ENCODE data around the gene HNRNPR. TPM values are rescaled to one million over a fixed set of nuclear protein-coding genes. Genes with fewer than 3 reads are reported as not detected.
A peak's percentile ranks its signal among the peaks of the same experiment; 100 is the strongest.

Gene HNRNPR
- total and polyA plus RNA-seq, 2 donors (not counting 3 experiments of a cell fraction or from before 2014, with no cell fraction given), result 111 to 171 TPM

GRCh38 chr1:23290836-23291565 is 53.1 kb downstream of the HNRNPR start:
- H3K36me3 ChIP-seq (ENCODE audit: control insufficient read depth in 2 of 2, extremely low read depth in 1 of 2, insufficient read depth in 2 of 2, low read length in 2 of 2), result peaks cover 2 to 8% of the 10 kb centered on the region in 2 experiments
- TSS peak; percentile 96 for BruUV-seq (replicated peaks)
- TF ChIP-seq MYC (IDR thresholded peaks at IDR 0.05; ENCODE audit: low read depth, low read length), result no peak
- TF ChIP-seq JUN (IDR thresholded peaks at IDR 0.05; ENCODE audit: borderline replicate concordance, insufficient read depth, insufficient read length, low read depth), result peak; percentile 70
- peak; percentile 86 for TF ChIP-seq GATA2 (IDR thresholded peaks at IDR 0.05; ENCODE audit: insufficient read depth, insufficient read length, low read depth, low read length)
- TF ChIP-seq POLR2A (IDR thresholded peaks at IDR 0.05; ENCODE audit: low read depth, low read length), result peak; percentile 69
- TF ChIP-seq POLR2AphosphoS5 (IDR thresholded peaks at IDR 0.05; ENCODE audit: insufficient read depth, low read depth, low read length), result peak; percentile 69
- peak; percentile 66 for TF ChIP-seq FOS (IDR thresholded peaks at IDR 0.05; ENCODE audit: borderline replicate concordance, insufficient read depth, low read length)
- no peaks in the 10 kb centered on the region for H3K9me1 ChIP-seq (replicated peaks; ENCODE audit: control insufficient read depth, extremely low read depth, insufficient read depth, low read length)
- H3K4me3 ChIP-seq (replicated peaks in 1 of 3; ENCODE audit: insufficient read depth in 1 of 3, low read depth in 1 of 3, low read length in 3 of 3), result peak overlapping the region in 1 of 3 experiments; percentile 4
- ChIA-PET CTCF (interaction anchor here (1.2 to 2.0 kb wide), 4 partner anchors 9 to 195 kb away, joined by 3 to 6 read pairs (median 4); no protein-coding TSS in a partner anchor), POLR2A (interaction anchor here (0.7 kb wide), 1 partner anchor 13 kb away, joined by 6 read pairs; no protein-coding TSS in a partner anchor)
- H3K4me2 ChIP-seq (ENCODE audit: insufficient read depth, low read length), result peak overlapping the region; percentile 68
- peak overlapping the region; percentile 66 for H3K9ac ChIP-seq (replicated peaks; ENCODE audit: extremely low read depth, insufficient read depth, low read length)
- no peaks in the 10 kb centered on the region for H3K27me3 ChIP-seq (ENCODE audit: control insufficient read depth in 2 of 2, insufficient read depth in 2 of 2, low read length in 2 of 2)
- H2AFZ ChIP-seq (ENCODE audit: low read depth, low read length), result no peak overlapping the region
- H4K20me1 ChIP-seq (replicated peaks; ENCODE audit: control insufficient read depth, extremely low read depth, insufficient read depth, low read length), result no peaks in the 10 kb centered on the region
- FAIRE-seq (peak; percentile 66), DNase-seq (ENCODE audit: low read depth, low spot score) (peak; percentile 89)
- H3K4me1 ChIP-seq (ENCODE audit: control insufficient read depth, extremely low read depth, insufficient read depth, low read length), result peaks cover 55% of the 10 kb centered on the region
- intact Hi-C loops (cut with micrococcal nuclease) (loop anchor here (1.0 kb wide), 1 partner anchor 112 kb away; no protein-coding TSS in a partner anchor), dilution Hi-C loops (cut with MboI; ENCODE audit: extremely low pct_ligation_motif_present, low sequenced_read_pairs) (no loop called here)
- no peaks in the 10 kb centered on the region for H3K9me3 ChIP-seq (replicated peaks; ENCODE audit: control insufficient read depth, insufficient read depth, low read length)
- peaks cover 3% of the 10 kb centered on the region for H3K79me2 ChIP-seq (ENCODE audit: control insufficient read depth, insufficient read depth, low read length)
- peak overlapping the region; percentile 92 for H3K27ac ChIP-seq (ENCODE audit: insufficient read depth, low read depth, low read length)

- no peaks in the 10 kb centered on the region for H4K20me1 ChIP-seq (replicated peaks; ENCODE audit: control insufficient read depth, extremely low read depth, insufficient read depth, low read length)
- no peak overlapping the region for H3K9ac ChIP-seq (replicated peaks; ENCODE audit: extremely low read depth, insufficient read depth, low read length)
- no peaks in the 10 kb centered on the region for H3K9me1 ChIP-seq (replicated peaks; ENCODE audit: control insufficient read depth, extremely low read depth, insufficient read depth, low read length)
- POLR2A ChIA-PET, result no interaction called here
- peak overlapping the region; percentile 54 for H3K4me2 ChIP-seq (ENCODE audit: insufficient read depth, low read length)
- DNase-seq (ENCODE audit: low read depth, low spot score) (no peak), FAIRE-seq (no peak)
- BruUV-seq (replicated peaks), result no TSS peak
- CTCF ChIA-PET, result no interaction called here
- H3K79me2 ChIP-seq (ENCODE audit: control insufficient read depth, insufficient read depth, low read length), result peaks cover 3% of the 10 kb centered on the region
- no peak overlapping the region for H2AFZ ChIP-seq (ENCODE audit: low read depth, low read length)
- intact Hi-C loops (cut with micrococcal nuclease) (no loop called here), dilution Hi-C loops (cut with MboI; ENCODE audit: extremely low pct_ligation_motif_present, low sequenced_read_pairs) (no loop called here)
- H3K27me3 ChIP-seq (ENCODE audit: control insufficient read depth in 2 of 2, insufficient read depth in 2 of 2, low read length in 2 of 2), result no peaks in the 10 kb centered on the region
- H3K4me3 ChIP-seq (replicated peaks in 1 of 3; ENCODE audit: insufficient read depth in 1 of 3, low read depth in 1 of 3, low read length in 3 of 3), result no peak overlapping the region
- H3K4me1 ChIP-seq (ENCODE audit: control insufficient read depth, extremely low read depth, insufficient read depth, low read length), result peaks cover 66% of the 10 kb centered on the region
- H3K9me3 ChIP-seq (replicated peaks; ENCODE audit: control insufficient read depth, insufficient read depth, low read length), result no peaks in the 10 kb centered on the region
- peak overlapping the region; percentile 40 for H3K27ac ChIP-seq (ENCODE audit: insufficient read depth, low read depth, low read length)
- TF ChIP-seq EZH2 (IDR thresholded peaks at IDR 0.05; ENCODE audit: borderline replicate concordance, low read depth, low read length, severe bottlenecking) (no peak), MYC (IDR thresholded peaks at IDR 0.05; ENCODE audit: low read depth, low read length) (no peak), JUN (IDR thresholded peaks at IDR 0.05; ENCODE audit: borderline replicate concordance, insufficient read depth, insufficient read length, low read depth) (no peak), CTCF (IDR thresholded peaks at IDR 0.05; ENCODE audit: extremely low read depth in 1 of 2, insufficient read depth in 1 of 2, low read depth in 1 of 2, low read length in 2 of 2) (no peak), POLR2A (IDR thresholded peaks at IDR 0.05; ENCODE audit: low read depth, low read length) (no peak), FOS (IDR thresholded peaks at IDR 0.05; ENCODE audit: borderline replicate concordance, insufficient read depth, low read length) (no peak), GATA2 (IDR thresholded peaks at IDR 0.05; ENCODE audit: insufficient read depth, insufficient read length, low read depth, low read length) (no peak), MAX (IDR thresholded peaks at IDR 0.05; ENCODE audit: insufficient read depth, insufficient read length) (no peak), POLR2AphosphoS5 (IDR thresholded peaks at IDR 0.05; ENCODE audit: insufficient read depth, low read depth, low read length) (no peak)
- peaks cover 2 to 14% of the 10 kb centered on the region in 2 experiments for H3K36me3 ChIP-seq (ENCODE audit: control insufficient read depth in 2 of 2, extremely low read depth in 1 of 2, insufficient read depth in 2 of 2, low read length in 2 of 2)
These were observed 55.4 kb downstream of the HNRNPR start for GRCh38 chr1:23288671-23289070.

All from endothelial cell of umbilical vein (primary cell).